ENCODE measurements around the gene PRM1. TPM values are rescaled to one million over a fixed set of nuclear protein-coding genes. Genes with fewer than 3 reads are reported as not detected.

PRM1 gene
- total and polyA plus RNA-seq, 2 of the 13 experiments (the other 11 are each of a cell fraction or from before 2014, with no cell fraction given): not detected

DNA sequence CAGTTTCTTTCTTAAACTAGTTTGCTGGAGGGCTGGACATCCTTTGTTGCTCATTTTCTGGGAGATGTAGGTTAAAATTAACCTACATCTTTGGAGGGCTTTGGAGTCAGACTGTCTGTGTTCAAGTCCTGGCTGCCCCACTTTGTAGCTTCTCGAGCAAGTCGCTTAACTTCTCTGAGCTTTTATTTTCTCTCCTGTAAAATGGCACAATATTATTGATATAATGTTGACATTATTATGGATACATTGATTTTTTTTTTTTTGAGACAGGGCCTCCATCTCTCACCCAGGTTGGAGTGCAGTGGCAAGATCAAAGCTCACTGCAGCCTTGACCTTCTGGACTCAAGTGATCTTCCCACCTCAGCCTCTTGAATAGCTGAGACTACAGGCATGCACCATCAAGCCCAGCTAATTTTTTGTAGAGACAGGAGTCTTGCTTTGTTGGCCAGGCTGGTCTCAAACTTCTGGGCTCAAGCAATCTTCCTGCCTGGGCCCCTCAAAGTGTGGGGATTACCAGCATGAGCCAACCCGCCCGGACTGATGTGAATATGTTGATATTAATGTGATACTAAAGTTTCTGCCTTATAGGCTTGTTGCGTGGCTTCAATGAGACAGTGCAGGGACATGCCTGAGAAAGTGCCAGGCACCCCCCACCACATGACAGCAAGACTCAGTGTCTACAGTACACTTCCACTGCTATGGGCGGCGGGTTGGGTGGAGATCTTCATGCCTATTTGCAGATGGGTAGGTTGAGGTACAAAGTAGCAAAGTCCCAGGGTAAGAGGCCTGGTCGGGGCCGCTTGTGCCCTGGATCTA lies 32.6 kb upstream of the PRM1 start (continued):
- TF ChIP-seq HDAC2 (CRISPR knock-in tag; IDR thresholded peaks at IDR 0.05): no peak
- TF ChIP-seq PHF8 (CRISPR knock-in tag; IDR thresholded peaks at IDR 0.05): no peak
- TF ChIP-seq JARID2 (CRISPR knock-in tag; IDR thresholded peaks at IDR 0.05; ENCODE audit: insufficient replicate concordance): no peak
- TF ChIP-seq, protein P1, sequence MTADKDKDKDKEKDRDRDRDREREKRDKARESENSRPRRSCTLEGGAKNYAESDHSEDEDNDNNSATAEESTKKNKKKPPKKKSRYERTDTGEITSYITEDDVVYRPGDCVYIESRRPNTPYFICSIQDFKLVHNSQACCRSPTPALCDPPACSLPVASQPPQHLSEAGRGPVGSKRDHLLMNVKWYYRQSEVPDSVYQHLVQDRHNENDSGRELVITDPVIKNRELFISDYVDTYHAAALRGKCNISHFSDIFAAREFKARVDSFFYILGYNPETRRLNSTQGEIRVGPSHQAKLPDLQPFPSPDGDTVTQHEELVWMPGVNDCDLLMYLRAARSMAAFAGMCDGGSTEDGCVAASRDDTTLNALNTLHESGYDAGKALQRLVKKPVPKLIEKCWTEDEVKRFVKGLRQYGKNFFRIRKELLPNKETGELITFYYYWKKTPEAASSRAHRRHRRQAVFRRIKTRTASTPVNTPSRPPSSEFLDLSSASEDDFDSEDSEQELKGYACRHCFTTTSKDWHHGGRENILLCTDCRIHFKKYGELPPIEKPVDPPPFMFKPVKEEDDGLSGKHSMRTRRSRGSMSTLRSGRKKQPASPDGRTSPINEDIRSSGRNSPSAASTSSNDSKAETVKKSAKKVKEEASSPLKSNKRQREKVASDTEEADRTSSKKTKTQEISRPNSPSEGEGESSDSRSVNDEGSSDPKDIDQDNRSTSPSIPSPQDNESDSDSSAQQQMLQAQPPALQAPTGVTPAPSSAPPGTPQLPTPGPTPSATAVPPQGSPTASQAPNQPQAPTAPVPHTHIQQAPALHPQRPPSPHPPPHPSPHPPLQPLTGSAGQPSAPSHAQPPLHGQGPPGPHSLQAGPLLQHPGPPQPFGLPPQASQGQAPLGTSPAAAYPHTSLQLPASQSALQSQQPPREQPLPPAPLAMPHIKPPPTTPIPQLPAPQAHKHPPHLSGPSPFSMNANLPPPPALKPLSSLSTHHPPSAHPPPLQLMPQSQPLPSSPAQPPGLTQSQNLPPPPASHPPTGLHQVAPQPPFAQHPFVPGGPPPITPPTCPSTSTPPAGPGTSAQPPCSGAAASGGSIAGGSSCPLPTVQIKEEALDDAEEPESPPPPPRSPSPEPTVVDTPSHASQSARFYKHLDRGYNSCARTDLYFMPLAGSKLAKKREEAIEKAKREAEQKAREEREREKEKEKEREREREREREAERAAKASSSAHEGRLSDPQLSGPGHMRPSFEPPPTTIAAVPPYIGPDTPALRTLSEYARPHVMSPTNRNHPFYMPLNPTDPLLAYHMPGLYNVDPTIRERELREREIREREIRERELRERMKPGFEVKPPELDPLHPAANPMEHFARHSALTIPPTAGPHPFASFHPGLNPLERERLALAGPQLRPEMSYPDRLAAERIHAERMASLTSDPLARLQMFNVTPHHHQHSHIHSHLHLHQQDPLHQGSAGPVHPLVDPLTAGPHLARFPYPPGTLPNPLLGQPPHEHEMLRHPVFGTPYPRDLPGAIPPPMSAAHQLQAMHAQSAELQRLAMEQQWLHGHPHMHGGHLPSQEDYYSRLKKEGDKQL (CRISPR knock-in tag; IDR thresholded peaks at IDR 0.05; ENCODE audit: low read depth): no peak
- TF ChIP-seq, protein P2, sequence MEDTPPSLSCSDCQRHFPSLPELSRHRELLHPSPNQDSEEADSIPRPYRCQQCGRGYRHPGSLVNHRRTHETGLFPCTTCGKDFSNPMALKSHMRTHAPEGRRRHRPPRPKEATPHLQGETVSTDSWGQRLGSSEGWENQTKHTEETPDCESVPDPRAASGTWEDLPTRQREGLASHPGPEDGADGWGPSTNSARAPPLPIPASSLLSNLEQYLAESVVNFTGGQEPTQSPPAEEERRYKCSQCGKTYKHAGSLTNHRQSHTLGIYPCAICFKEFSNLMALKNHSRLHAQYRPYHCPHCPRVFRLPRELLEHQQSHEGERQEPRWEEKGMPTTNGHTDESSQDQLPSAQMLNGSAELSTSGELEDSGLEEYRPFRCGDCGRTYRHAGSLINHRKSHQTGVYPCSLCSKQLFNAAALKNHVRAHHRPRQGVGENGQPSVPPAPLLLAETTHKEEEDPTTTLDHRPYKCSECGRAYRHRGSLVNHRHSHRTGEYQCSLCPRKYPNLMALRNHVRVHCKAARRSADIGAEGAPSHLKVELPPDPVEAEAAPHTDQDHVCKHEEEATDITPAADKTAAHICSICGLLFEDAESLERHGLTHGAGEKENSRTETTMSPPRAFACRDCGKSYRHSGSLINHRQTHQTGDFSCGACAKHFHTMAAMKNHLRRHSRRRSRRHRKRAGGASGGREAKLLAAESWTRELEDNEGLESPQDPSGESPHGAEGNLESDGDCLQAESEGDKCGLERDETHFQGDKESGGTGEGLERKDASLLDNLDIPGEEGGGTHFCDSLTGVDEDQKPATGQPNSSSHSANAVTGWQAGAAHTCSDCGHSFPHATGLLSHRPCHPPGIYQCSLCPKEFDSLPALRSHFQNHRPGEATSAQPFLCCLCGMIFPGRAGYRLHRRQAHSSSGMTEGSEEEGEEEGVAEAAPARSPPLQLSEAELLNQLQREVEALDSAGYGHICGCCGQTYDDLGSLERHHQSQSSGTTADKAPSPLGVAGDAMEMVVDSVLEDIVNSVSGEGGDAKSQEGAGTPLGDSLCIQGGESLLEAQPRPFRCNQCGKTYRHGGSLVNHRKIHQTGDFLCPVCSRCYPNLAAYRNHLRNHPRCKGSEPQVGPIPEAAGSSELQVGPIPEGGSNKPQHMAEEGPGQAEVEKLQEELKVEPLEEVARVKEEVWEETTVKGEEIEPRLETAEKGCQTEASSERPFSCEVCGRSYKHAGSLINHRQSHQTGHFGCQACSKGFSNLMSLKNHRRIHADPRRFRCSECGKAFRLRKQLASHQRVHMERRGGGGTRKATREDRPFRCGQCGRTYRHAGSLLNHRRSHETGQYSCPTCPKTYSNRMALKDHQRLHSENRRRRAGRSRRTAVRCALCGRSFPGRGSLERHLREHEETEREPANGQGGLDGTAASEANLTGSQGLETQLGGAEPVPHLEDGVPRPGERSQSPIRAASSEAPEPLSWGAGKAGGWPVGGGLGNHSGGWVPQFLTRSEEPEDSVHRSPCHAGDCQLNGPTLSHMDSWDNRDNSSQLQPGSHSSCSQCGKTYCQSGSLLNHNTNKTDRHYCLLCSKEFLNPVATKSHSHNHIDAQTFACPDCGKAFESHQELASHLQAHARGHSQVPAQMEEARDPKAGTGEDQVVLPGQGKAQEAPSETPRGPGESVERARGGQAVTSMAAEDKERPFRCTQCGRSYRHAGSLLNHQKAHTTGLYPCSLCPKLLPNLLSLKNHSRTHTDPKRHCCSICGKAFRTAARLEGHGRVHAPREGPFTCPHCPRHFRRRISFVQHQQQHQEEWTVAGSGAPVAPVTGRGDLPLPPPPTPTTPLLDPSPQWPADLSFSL (CRISPR knock-in tag; IDR thresholded peaks at IDR 0.05): no peak
- TF ChIP-seq ZMYM3 (CRISPR knock-in tag; IDR thresholded peaks at IDR 0.05): peak; percentile 24; the same call in 1 of the 2 replicates
- no peak for TF ChIP-seq XBP1 (CRISPR knock-in tag; IDR thresholded peaks at IDR 0.05)
- TF ChIP-seq ZNF207 (IDR thresholded peaks at IDR 0.05; ENCODE audit: borderline replicate concordance): no peak
- TF ChIP-seq XRCC5 (optimal IDR thresholded peaks at IDR 0.05; ENCODE audit: low read length): no peak
- peak; percentile 76 for TF ChIP-seq RARA (CRISPR knock-in tag; IDR thresholded peaks at IDR 0.05)
- TF ChIP-seq ZNF878 (CRISPR knock-in tag; IDR thresholded peaks at IDR 0.05): no peak
- no peak for TF ChIP-seq NR1H2 (CRISPR knock-in tag; IDR thresholded peaks at IDR 0.05; ENCODE audit: borderline replicate concordance, low read depth)
- TF ChIP-seq, protein P3, sequence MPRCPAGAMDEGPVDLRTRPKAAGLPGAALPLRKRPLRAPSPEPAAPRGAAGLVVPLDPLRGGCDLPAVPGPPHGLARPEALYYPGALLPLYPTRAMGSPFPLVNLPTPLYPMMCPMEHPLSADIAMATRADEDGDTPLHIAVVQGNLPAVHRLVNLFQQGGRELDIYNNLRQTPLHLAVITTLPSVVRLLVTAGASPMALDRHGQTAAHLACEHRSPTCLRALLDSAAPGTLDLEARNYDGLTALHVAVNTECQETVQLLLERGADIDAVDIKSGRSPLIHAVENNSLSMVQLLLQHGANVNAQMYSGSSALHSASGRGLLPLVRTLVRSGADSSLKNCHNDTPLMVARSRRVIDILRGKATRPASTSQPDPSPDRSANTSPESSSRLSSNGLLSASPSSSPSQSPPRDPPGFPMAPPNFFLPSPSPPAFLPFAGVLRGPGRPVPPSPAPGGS (CRISPR knock-in tag; IDR thresholded peaks at IDR 0.05): no peak
- no peak for TF ChIP-seq TBP (CRISPR knock-in tag; IDR thresholded peaks at IDR 0.05)
- no peak for TF ChIP-seq ZNF251 (CRISPR knock-in tag; IDR thresholded peaks at IDR 0.05)
- TF ChIP-seq ZBTB7A (CRISPR knock-in tag; IDR thresholded peaks at IDR 0.05): no peak
- TF ChIP-seq NFYC (CRISPR knock-in tag; IDR thresholded peaks at IDR 0.05): no peak
